ENCODE measurements around the gene SNAP25.

SNAP25 gene

GRCh38 chr20:10218536-10219451 lies at the start of gene SNAP25:
Gene SNAP25, plus strand, starts transcription at chr20:10218830. Its CDS starts 56,662 bp downstream, at chr20:10275492.
- DNase-seq, result peak; percentile 97

- DNase-seq, result no peak
These were observed 48.9 kb upstream of the SNAP25 start for GRCh38 chr20:10169752-10170151.

GRCh38 chr20:10170261-10170660 lies 48.4 kb upstream of the SNAP25 start:
- peak; percentile 14 for DNase-seq

GRCh38 chr20:10171864-10172751 lies 46.5 kb upstream of the SNAP25 start:
- peak; percentile 88 for DNase-seq

- DNase-seq, result no peak
These were observed 45.5 kb upstream of the SNAP25 start for GRCh38 chr20:10172998-10173655.

GRCh38 chr20:10174400-10174799 lies 44.2 kb upstream of the SNAP25 start:
- DNase-seq, result no peak

GRCh38 chr20:10177326-10177725 lies 41.3 kb upstream of the SNAP25 start:
- DNase-seq, result no peak

GRCh38 chr20:10178091-10178490 lies 40.5 kb upstream of the SNAP25 start:
- DNase-seq, result no peak

- DNase-seq, result no peak
These were observed 39.8 kb upstream of the SNAP25 start for GRCh38 chr20:10178727-10179313.

GRCh38 chr20:10179574-10180298 lies 38.9 kb upstream of the SNAP25 start:
- DNase-seq, result no peak

GRCh38 chr20:10180651-10181235 lies 37.9 kb upstream of the SNAP25 start:
- DNase-seq, result no peak

- peak; percentile 68 for DNase-seq
These were observed 32.7 kb upstream of the SNAP25 start for GRCh38 chr20:10185741-10186558.

GRCh38 chr20:10190456-10190855 lies 28.2 kb upstream of the SNAP25 start:
- no peak for DNase-seq

GRCh38 chr20:10192171-10192570 lies 26.5 kb upstream of the SNAP25 start:
- DNase-seq, result no peak

GRCh38 chr20:10194166-10194565 lies 24.5 kb upstream of the SNAP25 start:
- no peak for DNase-seq

GRCh38 chr20:10200330-10200729 lies 18.3 kb upstream of the SNAP25 start:
- DNase-seq, result no peak

- DNase-seq, result no peak
These were observed 17.2 kb upstream of the SNAP25 start for GRCh38 chr20:10201321-10201870.

GRCh38 chr20:10209091-10209490 lies 9.5 kb upstream of the SNAP25 start:
- no peak for DNase-seq

GRCh38 chr20:10213526-10213925 lies 5.1 kb upstream of the SNAP25 start:
- no peak for DNase-seq

GRCh38 chr20:10216146-10216791 lies 2.4 kb upstream of the SNAP25 start:
- no peak for DNase-seq

All from NCI-H345 (cell line).